ENCODE results near the gene RPL19. TPM values are rescaled to one million over a fixed set of nuclear protein-coding genes. Genes with fewer than 3 reads are reported as not detected.
A peak's percentile ranks its signal among the peaks of the same experiment; 100 is the strongest.
"Not testable (repeated sequence)": the region's sequence is repeated elsewhere in the genome, so short reads cannot be mapped to it uniquely, and the experiment has no call there.

Gene RPL19
- total RNA-seq, 1 donor: 1,210 TPM

DNA sequence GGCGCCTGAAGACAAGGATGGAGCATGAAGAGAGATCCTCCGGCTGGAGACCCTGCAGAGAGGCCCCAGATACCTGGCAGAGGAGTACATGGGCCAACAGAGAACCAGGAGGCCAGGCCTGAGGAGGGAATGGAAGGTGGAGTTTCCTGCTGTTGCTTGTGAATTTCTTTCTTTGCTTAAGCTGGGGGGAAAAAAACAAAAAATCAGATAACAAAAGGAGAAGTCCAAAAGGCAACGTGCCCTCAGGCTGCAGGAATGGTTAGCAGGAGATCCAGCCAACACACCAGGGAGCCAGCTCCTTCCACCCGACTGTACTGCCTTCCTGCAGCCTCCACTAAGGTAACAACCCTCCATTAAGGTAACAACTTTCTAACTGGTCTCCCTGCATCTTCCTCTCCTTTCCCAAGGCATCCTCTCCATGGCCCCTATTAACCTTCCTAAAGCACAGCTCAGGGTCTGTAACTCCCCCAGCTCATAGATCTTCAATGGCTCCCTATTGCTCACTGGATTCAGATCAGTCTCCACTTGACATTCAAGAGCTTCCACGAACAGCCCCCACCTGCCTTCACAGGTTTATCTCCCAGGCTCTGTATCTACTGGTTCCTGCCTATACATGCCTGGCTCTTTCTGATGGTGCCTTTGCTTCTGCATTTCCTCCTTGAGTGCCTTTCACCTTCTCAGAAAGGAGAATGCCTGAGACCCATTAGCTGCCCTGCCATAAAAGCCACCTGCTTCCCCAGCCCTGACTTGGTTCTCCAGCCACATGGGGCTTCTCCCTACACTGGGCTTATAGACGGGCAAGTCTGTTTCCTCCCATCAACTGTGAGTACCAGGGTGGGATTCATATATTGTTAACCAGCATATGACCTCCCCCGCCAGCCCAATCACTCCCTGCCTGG is 33.4 kb upstream of the RPL19 start:
- no peak for DNase-seq (ENCODE audit: low read depth)
- H3K4me3 ChIP-seq (ENCODE audit: low read depth, low read length): no peak overlapping the region
- TF ChIP-seq, protein P1, sequence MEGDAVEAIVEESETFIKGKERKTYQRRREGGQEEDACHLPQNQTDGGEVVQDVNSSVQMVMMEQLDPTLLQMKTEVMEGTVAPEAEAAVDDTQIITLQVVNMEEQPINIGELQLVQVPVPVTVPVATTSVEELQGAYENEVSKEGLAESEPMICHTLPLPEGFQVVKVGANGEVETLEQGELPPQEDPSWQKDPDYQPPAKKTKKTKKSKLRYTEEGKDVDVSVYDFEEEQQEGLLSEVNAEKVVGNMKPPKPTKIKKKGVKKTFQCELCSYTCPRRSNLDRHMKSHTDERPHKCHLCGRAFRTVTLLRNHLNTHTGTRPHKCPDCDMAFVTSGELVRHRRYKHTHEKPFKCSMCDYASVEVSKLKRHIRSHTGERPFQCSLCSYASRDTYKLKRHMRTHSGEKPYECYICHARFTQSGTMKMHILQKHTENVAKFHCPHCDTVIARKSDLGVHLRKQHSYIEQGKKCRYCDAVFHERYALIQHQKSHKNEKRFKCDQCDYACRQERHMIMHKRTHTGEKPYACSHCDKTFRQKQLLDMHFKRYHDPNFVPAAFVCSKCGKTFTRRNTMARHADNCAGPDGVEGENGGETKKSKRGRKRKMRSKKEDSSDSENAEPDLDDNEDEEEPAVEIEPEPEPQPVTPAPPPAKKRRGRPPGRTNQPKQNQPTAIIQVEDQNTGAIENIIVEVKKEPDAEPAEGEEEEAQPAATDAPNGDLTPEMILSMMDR (IDR thresholded peaks at IDR 0.05; ENCODE audit: insufficient read depth, low read depth, low read length): no peak

DNA sequence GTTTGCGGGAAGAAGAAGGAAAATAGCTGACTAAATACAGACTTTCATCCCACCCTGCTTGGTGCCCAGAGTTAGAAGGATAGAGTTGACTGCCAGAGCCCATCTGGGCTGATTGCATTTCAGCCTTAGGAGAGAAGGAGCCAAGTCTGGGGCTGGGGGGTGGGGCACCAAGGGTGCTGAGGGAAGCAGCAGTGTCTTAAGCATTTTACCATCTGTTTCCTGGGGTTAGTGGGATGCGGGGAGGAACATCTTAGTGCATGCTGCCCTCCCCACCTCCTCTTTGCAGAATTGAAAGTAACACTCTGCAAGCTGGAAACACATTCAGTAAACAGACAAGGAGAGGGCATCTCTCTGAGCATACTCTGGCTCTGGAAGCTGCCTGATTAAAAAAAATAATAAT is 32.6 kb upstream of the RPL19 start:
- TF ChIP-seq, protein P1 (IDR thresholded peaks at IDR 0.05; ENCODE audit: insufficient read depth, low read depth, low read length): no peak
- H3K4me3 ChIP-seq (ENCODE audit: low read depth, low read length): no peak overlapping the region
- DNase-seq (ENCODE audit: low read depth): peak; percentile 55

GRCh38 chr17:39168503-39168902 is 31.6 kb upstream of the RPL19 start:
- not testable (repeated sequence) for DNase-seq (ENCODE audit: low read depth); H3K4me3 ChIP-seq (ENCODE audit: low read depth, low read length)

DNA sequence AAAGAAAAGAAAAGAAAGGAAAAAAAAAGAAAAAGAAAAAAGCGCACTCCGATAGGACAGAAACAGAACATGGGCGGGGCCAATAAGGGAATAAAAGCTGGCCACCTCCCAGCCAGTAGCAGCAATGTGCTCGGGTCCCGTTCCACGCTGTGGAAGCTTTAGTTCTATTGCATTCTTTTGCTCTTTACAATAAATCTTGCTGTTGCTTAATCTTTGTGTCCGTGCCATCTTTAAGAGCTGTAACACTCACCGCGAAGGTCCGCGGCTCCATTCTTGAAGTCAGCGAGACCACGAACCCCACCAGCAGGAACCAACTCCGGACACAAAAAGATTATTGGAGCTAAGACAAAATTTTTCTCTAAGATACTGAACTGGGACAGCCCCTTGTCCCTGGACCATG is 31.0 kb upstream of the RPL19 start:
- TF ChIP-seq, protein P1 (IDR thresholded peaks at IDR 0.05; ENCODE audit: insufficient read depth, low read depth, low read length): no peak
- peak; percentile 26 for DNase-seq (ENCODE audit: low read depth)

DNA sequence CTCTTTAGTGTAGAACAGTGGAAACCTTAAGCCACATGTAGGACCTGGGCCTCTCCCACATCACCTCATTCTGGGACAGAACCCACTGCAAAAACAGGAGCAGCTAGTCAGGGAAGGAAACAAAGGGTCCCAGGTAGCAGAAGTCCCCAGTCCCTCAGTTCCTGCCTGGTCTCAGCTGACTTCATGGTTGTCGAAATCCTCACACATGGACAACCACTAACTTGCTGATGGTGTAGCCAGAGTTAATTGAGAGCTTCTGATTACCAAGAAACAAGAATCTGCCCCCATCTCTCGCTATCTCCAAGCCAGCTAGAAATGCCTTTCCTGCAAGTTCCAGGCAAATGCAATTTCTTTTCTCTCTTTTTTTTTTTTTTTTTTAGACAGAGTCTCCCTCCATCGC is 30.6 kb upstream of the RPL19 start:
- DNase-seq (ENCODE audit: low read depth): no peak
- TF ChIP-seq, protein P1 (IDR thresholded peaks at IDR 0.05; ENCODE audit: insufficient read depth, low read depth, low read length): no peak
- no peak overlapping the region for H3K4me3 ChIP-seq (ENCODE audit: low read depth, low read length)

More for the DNA sequence above, 31.0 kb upstream of the RPL19 start:
- no peak overlapping the region for H3K4me3 ChIP-seq (ENCODE audit: low read depth, low read length)

GRCh38 chr17:39170109-39170508 is 30.0 kb upstream of the RPL19 start:
- no peak overlapping the region for H3K4me3 ChIP-seq (ENCODE audit: low read depth, low read length)
- TF ChIP-seq, protein P1 (IDR thresholded peaks at IDR 0.05; ENCODE audit: insufficient read depth, low read depth, low read length): no peak
- peak; percentile 14 for DNase-seq (ENCODE audit: low read depth)

DNA sequence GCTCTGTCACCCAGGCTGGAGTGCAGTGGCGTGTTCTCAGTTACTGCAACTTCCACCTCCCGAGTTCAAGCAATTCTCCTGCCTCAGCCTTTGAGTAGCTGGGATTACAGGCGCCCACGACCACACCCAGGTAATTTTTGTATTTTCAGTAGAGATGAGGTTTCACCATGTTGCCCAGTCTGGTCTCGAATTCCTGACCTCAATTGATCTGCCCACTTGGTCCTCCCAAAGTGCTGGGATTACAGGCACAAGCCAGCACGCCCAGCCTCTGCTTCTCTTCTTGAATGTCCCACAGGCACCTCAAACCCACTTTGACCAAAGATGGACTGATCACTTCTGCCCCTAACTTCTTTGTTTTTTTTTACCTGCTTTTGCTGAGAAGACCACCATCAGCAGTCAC is 29.5 kb upstream of the RPL19 start:
- TF ChIP-seq, protein P1 (IDR thresholded peaks at IDR 0.05; ENCODE audit: insufficient read depth, low read depth, low read length): no peak
- no peak for DNase-seq (ENCODE audit: low read depth)

More for the DNA sequence above, 29.5 kb upstream of the RPL19 start:
- no peak overlapping the region for H3K4me3 ChIP-seq (ENCODE audit: low read depth, low read length)
